ENCODE measurements around the gene CAPN3.

The CAPN3 gene

DNA sequence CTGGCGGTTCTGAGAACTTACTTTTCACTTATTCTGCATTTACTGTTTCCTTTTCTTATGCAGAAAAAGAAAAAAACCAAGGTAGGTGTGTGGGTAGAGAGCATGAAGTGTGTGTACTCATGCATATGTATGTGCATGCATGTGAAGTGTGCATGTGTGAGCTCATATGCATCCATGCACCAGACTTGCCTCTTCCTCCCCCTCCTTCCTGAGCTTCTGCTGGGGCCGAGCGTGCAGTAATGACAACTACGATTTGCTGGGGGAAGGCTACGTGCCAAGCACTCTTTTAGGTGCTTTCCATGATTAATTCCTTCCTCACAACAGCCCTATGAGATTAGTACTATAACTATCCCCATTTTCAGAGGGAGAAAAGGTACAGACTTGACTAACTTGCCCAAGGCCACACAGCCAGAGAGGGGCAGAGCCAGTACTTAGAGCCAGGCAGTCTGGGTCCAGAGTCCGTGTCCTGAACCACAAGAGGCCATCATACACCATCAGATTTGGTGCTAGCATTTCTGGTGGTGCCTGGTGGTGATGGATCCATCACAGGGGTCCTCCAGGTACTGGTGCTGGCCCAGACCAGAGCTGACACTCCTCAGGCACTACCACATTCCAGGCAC, 46.7 kb downstream of the CAPN3 start:
- no peak overlapping the region for H2BK5ac ChIP-seq (ENCODE audit: low read length)
- H3K9ac ChIP-seq (ENCODE audit: low read length) = no peak overlapping the region
- no peak overlapping the region for H2BK120ac ChIP-seq (ENCODE audit: low read depth, low read length)
- no peak overlapping the region for H3K27ac ChIP-seq (ENCODE audit: low read depth, low read length)
- no peak overlapping the region for H3K4me2 ChIP-seq (ENCODE audit: low read length)
- no peaks in the 10 kb centered on the region for H3K4me1 ChIP-seq (ENCODE audit: control insufficient read depth, low read depth, low read length)
- no peak for DNase-seq
- H3K18ac ChIP-seq (ENCODE audit: low read length) = no peak overlapping the region
- H4K5ac ChIP-seq (ENCODE audit: low read length) = no peak overlapping the region
- no peaks in the 10 kb centered on the region for H3K79me1 ChIP-seq (ENCODE audit: low read length)
- H3K27me3 ChIP-seq (ENCODE audit: insufficient read depth, low read length, poor library complexity) = no peaks in the 10 kb centered on the region
- WGBS (ENCODE audit: extremely low coverage, insufficient coverage, low lambda C conversion rate) = no CpG with 5 or more reads among the region's 6 CpGs
- no peak overlapping the region for H3K56ac ChIP-seq (ENCODE audit: low read length)
- H3K4me3 ChIP-seq (ENCODE audit: low read length) = no peak overlapping the region
- H2BK15ac ChIP-seq (replicated peaks; ENCODE audit: low read depth) = no peak overlapping the region
- H4K8ac ChIP-seq (ENCODE audit: low read depth, low read length) = no peak overlapping the region
- no peak overlapping the region for H3K4ac ChIP-seq (ENCODE audit: low read depth, low read length)
- H3K36me3 ChIP-seq (ENCODE audit: control insufficient read depth, insufficient read depth, low read length) = no peaks in the 10 kb centered on the region
- H3K23ac ChIP-seq (ENCODE audit: low read length) = no peak overlapping the region
- no peak overlapping the region for H2AK5ac ChIP-seq (ENCODE audit: low read length)
- no peaks in the 10 kb centered on the region for H3K79me2 ChIP-seq (ENCODE audit: control insufficient read depth, insufficient read depth, low read length)

GRCh38 chr15:42408178-42408577, 48.9 kb downstream of the CAPN3 start:
- Histone ChIP-seq H3K18ac (ENCODE audit: low read length) (no peak overlapping the region), H3K4me3 (ENCODE audit: low read length) (no peak overlapping the region), H3K27ac (ENCODE audit: low read depth, low read length) (no peak overlapping the region), H3K9ac (ENCODE audit: low read length) (no peak overlapping the region), H3K4me2 (ENCODE audit: low read length) (no peak overlapping the region), H2BK120ac (ENCODE audit: low read depth, low read length) (no peak overlapping the region), H2BK5ac (ENCODE audit: low read length) (no peak overlapping the region), H4K8ac (ENCODE audit: low read depth, low read length) (no peak overlapping the region), H3K36me3 (ENCODE audit: control insufficient read depth, insufficient read depth, low read length) (no peaks in the 10 kb centered on the region), H2BK15ac (replicated peaks; ENCODE audit: low read depth) (no peak overlapping the region), H2AK5ac (ENCODE audit: low read length) (no peak overlapping the region), H3K56ac (ENCODE audit: low read length) (no peak overlapping the region), H3K27me3 (ENCODE audit: insufficient read depth, low read length, poor library complexity) (no peaks in the 10 kb centered on the region), H4K5ac (ENCODE audit: low read length) (no peak overlapping the region), H3K4ac (ENCODE audit: low read depth, low read length) (no peak overlapping the region), H3K79me1 (ENCODE audit: low read length) (no peaks in the 10 kb centered on the region), H3K23ac (ENCODE audit: low read length) (no peak overlapping the region), H3K79me2 (ENCODE audit: control insufficient read depth, insufficient read depth, low read length) (no peaks in the 10 kb centered on the region), H3K4me1 (ENCODE audit: control insufficient read depth, low read depth, low read length) (no peaks in the 10 kb centered on the region)
- DNase-seq = no peak
- no CpG with 5 or more reads among the region's 4 CpGs for WGBS (ENCODE audit: extremely low coverage, insufficient coverage, low lambda C conversion rate)

GRCh38 chr15:42409011-42409410, 49.7 kb downstream of the CAPN3 start:
- no peaks in the 10 kb centered on the region for H3K79me1 ChIP-seq (ENCODE audit: low read length)
- H3K4me1 ChIP-seq (ENCODE audit: control insufficient read depth, low read depth, low read length) = no peaks in the 10 kb centered on the region
- no peak overlapping the region for H2BK15ac ChIP-seq (replicated peaks; ENCODE audit: low read depth)
- WGBS (ENCODE audit: extremely low coverage, insufficient coverage, low lambda C conversion rate) = no CpG with 5 or more reads among the region's 9 CpGs
- H3K23ac ChIP-seq (ENCODE audit: low read length) = no peak overlapping the region
- H3K27me3 ChIP-seq (ENCODE audit: insufficient read depth, low read length, poor library complexity) = no peaks in the 10 kb centered on the region
- H3K4ac ChIP-seq (ENCODE audit: low read depth, low read length) = no peak overlapping the region
- no peak overlapping the region for H3K27ac ChIP-seq (ENCODE audit: low read depth, low read length)
- no peak overlapping the region for H3K4me3 ChIP-seq (ENCODE audit: low read length)
- no peak for DNase-seq
- no peak overlapping the region for H3K9ac ChIP-seq (ENCODE audit: low read length)
- H2BK120ac ChIP-seq (ENCODE audit: low read depth, low read length) = no peak overlapping the region
- no peaks in the 10 kb centered on the region for H3K79me2 ChIP-seq (ENCODE audit: control insufficient read depth, insufficient read depth, low read length)
- H3K36me3 ChIP-seq (ENCODE audit: control insufficient read depth, insufficient read depth, low read length) = no peaks in the 10 kb centered on the region
- H2BK5ac ChIP-seq (ENCODE audit: low read length) = no peak overlapping the region
- no peak overlapping the region for H3K56ac ChIP-seq (ENCODE audit: low read length)
- H4K8ac ChIP-seq (ENCODE audit: low read depth, low read length) = no peak overlapping the region
- no peak overlapping the region for H4K5ac ChIP-seq (ENCODE audit: low read length)
- no peak overlapping the region for H2AK5ac ChIP-seq (ENCODE audit: low read length)
- H3K4me2 ChIP-seq (ENCODE audit: low read length) = no peak overlapping the region
- no peak overlapping the region for H3K18ac ChIP-seq (ENCODE audit: low read length)

- Histone ChIP-seq H3K9ac (ENCODE audit: low read length) (no peak overlapping the region), H4K8ac (ENCODE audit: low read depth, low read length) (no peak overlapping the region), H3K4me3 (ENCODE audit: low read length) (no peak overlapping the region), H3K79me2 (ENCODE audit: control insufficient read depth, insufficient read depth, low read length) (no peaks in the 10 kb centered on the region), H2BK5ac (ENCODE audit: low read length) (no peak overlapping the region), H3K4ac (ENCODE audit: low read depth, low read length) (no peak overlapping the region), H4K5ac (ENCODE audit: low read length) (no peak overlapping the region), H2AK5ac (ENCODE audit: low read length) (no peak overlapping the region), H3K79me1 (ENCODE audit: low read length) (no peaks in the 10 kb centered on the region), H2BK15ac (replicated peaks; ENCODE audit: low read depth) (no peak overlapping the region), H2BK120ac (ENCODE audit: low read depth, low read length) (no peak overlapping the region), H3K27ac (ENCODE audit: low read depth, low read length) (no peak overlapping the region), H3K18ac (ENCODE audit: low read length) (no peak overlapping the region), H3K23ac (ENCODE audit: low read length) (no peak overlapping the region), H3K56ac (ENCODE audit: low read length) (no peak overlapping the region), H3K36me3 (ENCODE audit: control insufficient read depth, insufficient read depth, low read length) (no peaks in the 10 kb centered on the region), H3K4me1 (ENCODE audit: control insufficient read depth, low read depth, low read length) (no peaks in the 10 kb centered on the region), H3K27me3 (ENCODE audit: insufficient read depth, low read length, poor library complexity) (no peaks in the 10 kb centered on the region), H3K4me2 (ENCODE audit: low read length) (no peak overlapping the region)
- no CpG with 5 or more reads among the region's 7 CpGs for WGBS (ENCODE audit: extremely low coverage, insufficient coverage, low lambda C conversion rate)
- DNase-seq = no peak
Measured at GRCh38 chr15:42411884-42412283, 52.6 kb downstream of the CAPN3 start.

DNA sequence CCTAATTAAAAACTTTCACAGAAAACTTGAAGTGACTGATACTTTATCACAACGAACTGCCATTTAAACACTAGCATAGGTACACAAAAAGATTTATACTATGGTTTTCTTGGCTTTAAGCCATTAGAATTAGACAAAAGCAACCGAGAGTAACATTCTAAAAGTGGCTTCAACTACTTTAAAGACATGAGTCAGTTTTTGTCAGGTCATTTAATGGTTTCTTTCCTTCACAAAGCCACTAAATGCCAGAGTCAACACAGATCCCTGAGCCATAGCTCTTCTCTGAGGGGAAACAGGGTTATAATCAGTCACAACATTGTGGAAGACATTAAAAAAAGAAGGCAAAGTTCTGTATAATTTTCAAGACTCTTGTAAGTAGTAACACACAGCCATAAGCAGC, 54.6 kb downstream of the CAPN3 start:
- Histone ChIP-seq H3K27ac (ENCODE audit: low read depth, low read length) (no peak overlapping the region), H3K56ac (ENCODE audit: low read length) (no peak overlapping the region), H3K4me1 (ENCODE audit: control insufficient read depth, low read depth, low read length) (no peaks in the 10 kb centered on the region), H2BK5ac (ENCODE audit: low read length) (no peak overlapping the region), H3K9ac (ENCODE audit: low read length) (no peak overlapping the region), H3K4me3 (ENCODE audit: low read length) (no peak overlapping the region), H4K8ac (ENCODE audit: low read depth, low read length) (no peak overlapping the region), H3K23ac (ENCODE audit: low read length) (no peak overlapping the region), H2BK120ac (ENCODE audit: low read depth, low read length) (no peak overlapping the region), H3K18ac (ENCODE audit: low read length) (no peak overlapping the region), H3K27me3 (ENCODE audit: insufficient read depth, low read length, poor library complexity) (no peaks in the 10 kb centered on the region), H2AK5ac (ENCODE audit: low read length) (no peak overlapping the region), H3K79me2 (ENCODE audit: control insufficient read depth, insufficient read depth, low read length) (no peaks in the 10 kb centered on the region), H3K4ac (ENCODE audit: low read depth, low read length) (no peak overlapping the region), H3K36me3 (ENCODE audit: control insufficient read depth, insufficient read depth, low read length) (peaks cover 2% of the 10 kb centered on the region), H3K79me1 (ENCODE audit: low read length) (no peaks in the 10 kb centered on the region), H4K5ac (ENCODE audit: low read length) (no peak overlapping the region), H3K4me2 (ENCODE audit: low read length) (no peak overlapping the region), H2BK15ac (replicated peaks; ENCODE audit: low read depth) (no peak overlapping the region)
- no CpG with 5 or more reads among the region's 2 CpGs for WGBS (ENCODE audit: extremely low coverage, insufficient coverage, low lambda C conversion rate)
- no peak for DNase-seq

DNA sequence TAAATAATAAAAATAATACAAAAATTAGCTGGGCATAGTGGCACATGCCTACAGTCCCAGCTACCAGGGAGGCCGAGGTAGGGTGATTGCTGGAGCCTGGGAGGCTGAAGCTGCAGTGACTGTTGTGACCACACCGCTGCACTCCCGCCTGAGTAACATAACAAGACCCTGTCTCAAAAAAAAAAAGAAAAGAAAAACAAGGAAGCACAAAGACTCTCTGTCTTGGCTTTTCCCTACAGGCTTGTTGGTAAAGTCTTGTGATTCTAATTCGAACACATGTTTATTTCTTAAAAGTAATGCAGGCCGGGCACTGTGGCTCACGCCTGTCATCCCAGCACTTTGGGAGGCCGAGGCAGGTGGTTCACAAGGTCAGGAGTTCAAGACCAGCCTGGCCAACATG, 60.1 kb downstream of the CAPN3 start:
- no peak overlapping the region for H3K18ac ChIP-seq (ENCODE audit: low read length)
- H3K27me3 ChIP-seq (ENCODE audit: insufficient read depth, low read length, poor library complexity) = no peaks in the 10 kb centered on the region
- H4K5ac ChIP-seq (ENCODE audit: low read length) = no peak overlapping the region
- H3K79me2 ChIP-seq (ENCODE audit: control insufficient read depth, insufficient read depth, low read length) = no peaks in the 10 kb centered on the region
- no peaks in the 10 kb centered on the region for H3K79me1 ChIP-seq (ENCODE audit: low read length)
- no peak overlapping the region for H3K9ac ChIP-seq (ENCODE audit: low read length)
- no peak overlapping the region for H3K4ac ChIP-seq (ENCODE audit: low read depth, low read length)
- H3K4me3 ChIP-seq (ENCODE audit: low read length) = no peak overlapping the region
- no peak overlapping the region for H2BK120ac ChIP-seq (ENCODE audit: low read depth, low read length)
- DNase-seq = no peak
- no peak overlapping the region for H2BK15ac ChIP-seq (replicated peaks; ENCODE audit: low read depth)
- H3K4me2 ChIP-seq (ENCODE audit: low read length) = no peak overlapping the region
- H3K27ac ChIP-seq (ENCODE audit: low read depth, low read length) = no peak overlapping the region
- no peak overlapping the region for H4K8ac ChIP-seq (ENCODE audit: low read depth, low read length)
- peaks cover 2% of the 10 kb centered on the region for H3K36me3 ChIP-seq (ENCODE audit: control insufficient read depth, insufficient read depth, low read length)
- H2BK5ac ChIP-seq (ENCODE audit: low read length) = no peak overlapping the region
- no peak overlapping the region for H2AK5ac ChIP-seq (ENCODE audit: low read length)
- H3K23ac ChIP-seq (ENCODE audit: low read length) = no peak overlapping the region
- no peaks in the 10 kb centered on the region for H3K4me1 ChIP-seq (ENCODE audit: control insufficient read depth, low read depth, low read length)
- WGBS (ENCODE audit: extremely low coverage, insufficient coverage, low lambda C conversion rate) = no CpG with 5 or more reads among the region's 7 CpGs
- H3K56ac ChIP-seq (ENCODE audit: low read length) = no peak overlapping the region
